Activated CD4-positive, alpha-beta T cell treated with anti-CD3 and anti-CD28 coated beads, Interleukin-2, amount 50 U/mL, for 24 hours (primary cell): ENCODE measurements around the gene DENND1B.
A peak's percentile ranks its signal among the peaks of the same experiment; 100 is the strongest.

Experiments used
- DNase-seq, 2 donors: peaks; one replicate each; pipeline ENCODE4 v3.0.0-alpha.2; 2020; ENCODE audit warnings: low read depth in 1 of 2, low spot score in 1 of 2

DENND1B gene, protein sequence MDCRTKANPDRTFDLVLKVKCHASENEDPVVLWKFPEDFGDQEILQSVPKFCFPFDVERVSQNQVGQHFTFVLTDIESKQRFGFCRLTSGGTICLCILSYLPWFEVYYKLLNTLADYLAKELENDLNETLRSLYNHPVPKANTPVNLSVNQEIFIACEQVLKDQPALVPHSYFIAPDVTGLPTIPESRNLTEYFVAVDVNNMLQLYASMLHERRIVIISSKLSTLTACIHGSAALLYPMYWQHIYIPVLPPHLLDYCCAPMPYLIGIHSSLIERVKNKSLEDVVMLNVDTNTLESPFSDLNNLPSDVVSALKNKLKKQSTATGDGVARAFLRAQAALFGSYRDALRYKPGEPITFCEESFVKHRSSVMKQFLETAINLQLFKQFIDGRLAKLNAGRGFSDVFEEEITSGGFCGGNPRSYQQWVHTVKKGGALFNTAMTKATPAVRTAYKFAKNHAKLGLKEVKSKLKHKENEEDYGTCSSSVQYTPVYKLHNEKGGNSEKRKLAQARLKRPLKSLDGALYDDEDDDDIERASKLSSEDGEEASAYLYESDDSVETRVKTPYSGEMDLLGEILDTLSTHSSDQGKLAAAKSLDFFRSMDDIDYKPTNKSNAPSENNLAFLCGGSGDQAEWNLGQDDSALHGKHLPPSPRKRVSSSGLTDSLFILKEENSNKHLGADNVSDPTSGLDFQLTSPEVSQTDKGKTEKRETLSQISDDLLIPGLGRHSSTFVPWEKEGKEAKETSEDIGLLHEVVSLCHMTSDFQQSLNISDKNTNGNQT

DNA sequence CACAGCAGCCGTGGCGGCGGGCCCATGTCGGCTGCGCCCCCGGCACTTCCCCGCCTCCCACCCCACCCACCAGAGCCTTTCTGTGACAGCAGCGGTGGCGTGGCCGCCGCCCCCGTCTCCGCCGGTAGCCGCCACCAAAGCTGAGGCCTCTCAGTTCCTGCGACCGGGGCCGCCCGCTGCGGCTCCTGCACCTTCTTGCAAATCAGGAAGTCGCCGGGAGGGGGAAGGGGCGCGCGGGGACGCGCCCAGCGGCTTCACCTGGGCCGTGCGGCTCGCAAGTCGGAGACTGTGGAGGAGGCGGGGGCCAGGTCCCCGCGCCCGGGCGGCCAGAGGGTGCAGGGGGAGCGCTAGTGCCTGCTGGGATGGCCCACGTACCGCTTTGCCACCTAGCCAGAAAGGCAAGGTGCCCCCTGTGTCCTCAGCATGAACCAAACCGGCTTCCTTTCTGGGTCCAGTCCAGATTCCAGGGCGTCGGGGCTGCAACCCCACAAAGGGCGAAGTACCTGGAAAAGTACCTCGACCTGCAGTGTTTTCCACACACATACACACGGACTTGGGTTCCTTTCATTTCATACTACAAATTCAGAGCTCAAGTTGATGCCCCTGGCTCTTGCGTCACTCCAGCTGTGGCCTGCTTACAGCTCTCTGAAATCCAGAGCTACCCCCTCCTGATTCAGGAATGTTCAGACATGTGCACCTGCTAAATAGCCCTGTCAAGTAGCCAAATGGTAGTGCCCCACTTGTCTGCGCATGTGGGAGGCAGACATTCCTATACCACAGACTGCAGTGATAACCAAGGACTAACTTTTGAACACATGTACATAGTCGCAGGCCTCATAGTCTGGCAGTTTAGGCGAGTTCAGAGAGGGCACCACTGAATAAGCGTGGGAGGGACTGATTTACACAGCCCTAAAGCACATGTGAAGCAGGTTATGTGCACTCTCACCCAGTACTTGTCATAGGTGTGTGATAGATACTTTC lies at the start of gene DENND1B:
TSS of gene DENND1B (minus strand) at position 199 of the 981 bp plus-strand sequence. CDS start 325 bp downstream, outside the sequence.
- DNase-seq = peak; percentile 45 to 58

DNA sequence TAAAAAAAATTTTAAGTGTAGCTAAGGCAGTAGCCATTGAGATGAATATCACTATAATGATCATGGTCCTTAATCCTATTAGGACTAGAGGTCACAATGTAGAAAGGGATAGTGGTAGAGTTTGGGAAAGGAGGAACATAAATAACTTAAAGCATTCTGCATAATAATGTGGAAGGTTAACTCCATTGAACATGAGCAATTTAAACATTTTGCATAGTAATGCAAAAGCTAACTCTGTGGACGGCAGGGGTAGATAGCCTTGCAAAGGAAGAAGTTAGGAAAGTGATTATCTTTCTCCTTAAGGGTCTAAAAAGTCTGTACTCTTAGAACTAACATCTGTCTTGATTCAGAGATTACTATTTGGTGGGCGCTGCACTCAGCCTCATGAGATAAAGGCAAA lies 39.0 kb upstream of the DENND1B start:
- DNase-seq = no peak

DNA sequence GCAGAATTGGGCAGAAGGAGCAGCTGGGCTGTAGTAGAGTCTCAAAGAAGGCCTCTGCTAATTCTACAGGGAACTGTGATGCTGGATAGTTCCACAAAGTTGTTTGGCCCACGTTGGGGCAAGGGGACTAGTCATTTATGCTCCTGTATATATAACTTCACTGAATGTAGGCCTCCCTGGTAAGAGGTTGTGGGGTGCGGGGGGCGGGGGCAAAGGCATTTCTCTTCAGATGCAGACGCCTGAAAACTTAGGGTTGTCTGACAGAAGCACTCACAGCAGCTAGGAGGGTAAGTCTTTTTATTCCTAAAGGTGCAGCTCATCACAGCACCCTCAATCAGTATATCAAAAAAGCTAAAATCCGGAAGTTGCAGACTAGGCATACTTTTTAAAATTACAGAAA lies 38.5 kb upstream of the DENND1B start:
- no peak for DNase-seq

DNA sequence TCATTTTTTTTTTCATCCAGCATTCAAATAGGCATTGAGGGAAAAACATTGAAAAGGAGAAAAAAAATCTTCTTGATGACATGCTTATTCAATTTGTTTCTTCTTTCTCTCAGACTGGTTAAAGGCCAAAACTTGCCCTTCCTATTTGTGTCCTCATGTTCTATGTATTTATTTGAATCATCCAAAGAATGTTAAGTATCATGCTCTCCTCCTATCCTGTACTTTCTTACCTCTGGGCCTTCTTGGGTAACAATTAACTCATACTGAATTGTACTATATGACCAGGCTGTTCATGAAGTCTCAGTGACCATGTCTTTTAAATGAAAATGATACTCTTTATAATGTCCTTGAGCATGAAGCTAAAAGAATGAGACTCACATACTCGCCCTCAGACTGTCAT lies 36.5 kb upstream of the DENND1B start:
- DNase-seq = no peak

DNA sequence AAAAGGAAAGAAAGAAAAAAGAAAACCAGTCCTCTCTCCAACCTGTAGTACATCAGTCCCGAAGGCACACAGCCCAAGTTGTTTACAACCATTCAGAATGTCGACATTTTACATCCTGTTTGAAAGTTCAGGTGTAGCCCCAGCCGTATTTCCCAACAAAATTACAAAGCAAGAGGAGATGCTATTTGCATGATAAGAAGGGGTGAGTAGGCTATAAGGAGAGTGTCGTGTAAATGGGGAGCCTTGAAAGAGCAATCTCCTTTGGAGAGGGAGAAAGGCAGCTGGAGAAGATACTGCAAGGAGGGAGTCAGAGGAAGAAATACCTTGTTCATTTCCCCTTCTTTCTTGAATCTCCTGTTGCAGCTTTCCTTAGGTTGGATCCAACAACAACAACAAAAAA lies 35.5 kb upstream of the DENND1B start:
- DNase-seq = no peak

DNA sequence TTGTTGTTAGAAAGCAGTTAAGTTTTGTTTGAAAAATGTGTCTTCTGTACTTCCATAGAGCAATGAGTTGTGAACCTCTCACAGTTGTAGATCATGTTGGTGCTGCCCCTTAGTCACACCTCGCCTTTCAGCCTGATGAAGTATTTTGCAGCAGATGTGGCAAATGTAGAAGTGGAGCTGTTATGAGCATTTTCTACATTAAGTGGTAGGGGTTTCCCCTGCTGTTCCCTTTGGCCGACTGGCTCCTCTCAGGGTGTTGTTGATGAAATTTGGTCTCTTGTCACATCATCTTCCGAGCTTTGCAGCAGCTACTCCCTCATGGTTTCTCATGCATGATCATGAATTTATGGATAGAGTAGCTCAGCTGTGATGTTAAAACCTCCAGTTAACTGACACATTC lies 33.6 kb upstream of the DENND1B start:
- no peak for DNase-seq

DNA sequence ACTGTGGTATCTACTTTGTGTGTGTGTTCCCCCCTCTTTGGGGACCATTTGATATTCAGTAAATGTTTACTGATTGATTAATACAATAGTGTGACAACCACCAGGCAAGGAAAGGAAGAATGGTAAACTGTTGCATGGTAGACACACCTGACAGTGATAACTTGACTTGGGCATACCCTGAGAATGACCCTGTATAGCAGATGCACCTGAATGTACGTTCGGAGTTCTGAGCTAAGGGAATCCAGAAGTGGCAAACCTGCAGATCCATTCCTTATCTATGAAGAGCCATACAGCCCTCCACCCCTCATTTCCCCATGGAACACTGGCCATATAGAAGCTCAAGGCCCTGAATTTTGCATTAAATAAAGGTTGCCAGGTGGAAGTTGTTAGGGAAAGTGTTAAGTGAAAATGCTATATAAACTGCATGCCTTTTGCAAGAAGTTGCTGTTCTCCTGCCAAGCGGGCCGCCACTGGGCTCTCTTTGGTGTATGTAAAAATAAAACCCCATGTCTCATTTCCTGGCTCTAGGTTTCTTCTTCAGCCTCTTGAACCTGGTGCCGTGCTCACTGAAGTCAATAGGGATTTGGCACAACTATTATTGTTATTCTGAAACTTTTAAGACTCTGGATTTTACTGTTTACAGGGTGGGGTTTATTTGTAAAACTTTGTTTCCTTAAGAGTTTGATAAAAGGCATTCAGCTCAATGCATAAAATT lies 32.6 kb upstream of the DENND1B start:
- DNase-seq = no peak

DNA sequence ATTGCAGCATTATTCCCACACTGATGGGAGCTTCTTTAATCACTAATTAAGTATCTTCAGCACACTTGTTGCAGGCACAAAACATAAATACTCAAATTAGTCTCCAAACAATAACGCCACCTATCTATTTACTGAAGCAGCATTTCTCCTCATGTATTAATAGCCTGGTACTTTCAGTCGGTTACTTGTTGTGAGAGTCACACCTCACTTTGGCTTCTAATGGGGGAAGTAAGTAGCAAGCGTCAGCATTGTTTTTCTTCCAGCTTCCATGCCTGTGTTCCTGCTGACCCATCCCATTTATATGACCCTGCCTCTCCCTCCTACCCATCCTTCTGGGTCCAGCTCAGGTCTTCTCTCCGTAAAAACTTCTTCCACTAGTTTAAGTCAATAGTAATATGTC lies 31.9 kb upstream of the DENND1B start:
- no peak for DNase-seq

DNA sequence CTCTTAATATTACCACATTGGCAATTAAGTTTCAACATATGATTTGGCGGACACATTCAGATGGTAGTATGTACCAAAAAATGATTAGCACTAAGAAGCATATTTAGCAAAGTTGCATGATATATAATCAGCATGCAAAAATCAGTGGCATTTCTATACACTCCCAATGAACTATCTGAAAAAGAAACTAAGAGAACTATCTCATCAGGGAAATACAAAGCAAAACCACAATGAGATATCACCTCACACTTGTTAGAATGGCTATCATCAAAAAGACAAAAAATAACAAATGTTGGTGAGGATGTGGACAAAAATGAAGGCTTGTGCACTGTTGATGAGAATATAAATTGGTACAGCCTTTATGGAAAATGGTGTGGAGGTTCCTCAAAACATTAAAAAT lies 31.4 kb upstream of the DENND1B start:
- no peak for DNase-seq

DNA sequence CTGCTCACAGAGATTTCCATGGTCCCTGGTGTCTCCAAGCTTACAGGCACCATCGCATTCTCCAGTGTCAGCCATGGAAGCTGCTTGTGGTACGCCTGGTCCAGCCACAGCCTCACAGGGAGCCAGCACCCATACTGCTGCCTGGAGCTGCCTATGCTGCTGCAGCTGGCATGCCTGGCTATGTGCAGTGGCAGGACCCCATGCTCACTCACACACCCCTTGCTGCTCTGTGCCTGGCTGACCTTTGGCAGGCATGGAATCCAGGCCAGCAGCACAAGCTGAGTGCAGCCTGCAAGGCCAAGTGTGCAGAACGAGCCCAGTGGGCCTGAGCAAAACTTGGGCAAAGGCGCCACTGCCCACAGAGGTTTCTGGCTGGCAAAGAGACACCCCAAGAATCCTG lies 26.4 kb upstream of the DENND1B start:
- DNase-seq = no peak

DNA sequence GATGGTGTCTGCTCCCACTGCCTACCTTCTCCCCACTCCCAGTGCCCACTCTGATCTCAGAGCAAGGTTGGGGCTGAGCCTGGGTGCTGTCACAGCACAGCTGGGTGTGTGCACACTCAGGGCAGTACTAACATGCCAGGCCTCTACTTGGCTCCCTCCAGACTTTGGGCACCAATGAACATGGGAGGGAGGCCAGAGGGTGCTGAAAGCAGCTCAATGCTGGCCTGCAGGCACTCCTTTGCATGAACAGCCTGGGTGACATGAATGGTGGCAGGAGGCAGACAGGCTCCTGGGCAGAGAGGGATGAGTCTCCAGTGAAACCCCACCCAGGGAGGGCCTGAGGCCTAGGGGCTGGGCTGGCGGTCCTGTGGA lies 25.8 kb upstream of the DENND1B start:
- no peak for DNase-seq

DNA sequence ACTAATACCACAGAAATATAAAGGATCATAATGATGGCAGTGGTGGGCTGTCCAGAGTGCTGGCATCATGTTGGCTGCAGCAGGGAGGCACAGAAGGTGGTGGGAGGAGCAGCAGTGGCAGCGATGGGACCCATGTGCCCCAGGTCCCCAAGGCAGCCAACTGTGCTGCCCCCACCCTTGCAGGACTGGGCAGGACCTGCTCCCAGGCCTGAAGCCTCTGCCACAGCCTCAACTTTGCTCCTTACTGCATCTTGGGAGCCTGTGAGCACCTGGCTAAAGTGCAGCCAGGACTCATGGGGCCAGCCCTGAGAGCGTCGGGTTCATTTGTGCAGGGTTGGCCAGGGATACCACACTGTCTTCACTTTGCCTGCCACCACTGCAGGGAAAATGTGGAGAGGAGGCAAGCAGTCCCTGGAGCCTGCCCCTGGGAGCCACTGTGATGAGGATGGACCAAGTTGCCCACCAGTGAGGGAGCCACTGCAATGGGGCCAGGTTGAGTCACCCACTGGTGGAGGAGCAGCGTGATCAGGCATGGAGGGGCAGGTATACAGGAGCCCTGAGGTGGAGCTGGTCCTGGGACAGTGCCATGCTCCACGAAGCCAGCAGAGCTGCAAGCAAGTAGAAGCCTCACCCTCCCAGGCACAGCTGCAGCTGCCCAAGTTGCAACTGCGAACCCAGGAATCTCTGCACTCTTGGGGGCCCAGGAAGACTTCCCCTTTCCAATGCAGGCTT lies 25.3 kb upstream of the DENND1B start:
- no peak for DNase-seq

DNA sequence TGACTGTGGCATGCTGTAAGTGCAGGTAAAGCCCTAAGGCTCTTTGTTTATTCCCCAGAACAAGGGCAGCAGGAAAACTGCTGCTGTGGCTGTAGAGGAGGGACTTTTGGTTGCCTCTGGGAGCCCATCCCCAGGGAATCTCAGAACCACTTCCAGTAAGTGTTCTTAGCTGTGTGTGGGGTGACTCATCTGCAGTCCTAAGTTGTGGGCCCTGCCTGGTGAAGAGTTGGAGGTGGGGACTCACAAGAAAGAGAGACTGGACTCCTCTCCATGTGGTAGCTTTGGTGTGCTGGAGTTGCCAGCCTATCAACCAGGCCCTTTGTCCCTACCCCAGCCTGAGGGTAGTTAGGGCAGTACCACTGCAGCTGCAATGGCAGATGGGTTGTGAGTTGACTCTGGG lies 24.0 kb upstream of the DENND1B start:
- DNase-seq = no peak

DNA sequence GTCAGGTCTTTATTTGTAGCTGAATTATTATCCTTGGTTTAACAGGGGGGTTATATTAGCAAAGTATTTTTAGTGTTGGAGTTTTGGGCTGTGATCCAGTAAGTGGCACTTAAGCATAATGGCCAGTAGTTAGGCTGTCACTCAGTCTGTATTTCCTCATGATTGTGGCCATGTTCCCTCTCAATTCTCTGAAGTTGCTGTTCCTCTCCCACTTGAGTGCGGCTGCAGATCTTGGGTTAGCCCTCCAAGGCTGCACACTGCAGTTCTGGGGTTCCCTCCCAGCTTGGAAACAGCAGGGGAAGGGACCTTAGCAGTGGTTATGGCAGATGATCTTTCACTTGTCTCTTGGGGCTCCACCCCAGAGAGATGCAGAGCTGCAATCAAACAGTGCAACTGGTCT lies 23.2 kb upstream of the DENND1B start:
- DNase-seq = no peak

DNA sequence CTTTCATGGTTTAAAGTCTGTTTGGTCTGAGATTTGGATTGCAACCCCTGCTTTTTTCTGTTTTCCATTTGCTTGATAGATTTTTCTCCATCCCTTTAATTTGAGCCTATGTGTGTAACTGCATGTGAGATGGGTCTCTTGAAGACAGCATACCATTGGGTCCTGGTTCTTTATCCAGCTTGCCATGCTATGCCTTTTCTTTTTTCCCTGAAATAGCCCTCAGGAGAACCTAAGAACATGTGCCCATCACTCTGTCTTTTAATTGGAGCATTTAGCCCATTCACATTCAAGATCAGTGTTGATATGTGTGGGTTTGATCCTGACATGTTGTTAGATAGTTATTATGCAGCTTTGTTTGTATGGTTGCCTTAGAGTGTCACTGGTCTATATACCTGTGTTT lies 21.7 kb upstream of the DENND1B start:
- DNase-seq = no peak

DNA sequence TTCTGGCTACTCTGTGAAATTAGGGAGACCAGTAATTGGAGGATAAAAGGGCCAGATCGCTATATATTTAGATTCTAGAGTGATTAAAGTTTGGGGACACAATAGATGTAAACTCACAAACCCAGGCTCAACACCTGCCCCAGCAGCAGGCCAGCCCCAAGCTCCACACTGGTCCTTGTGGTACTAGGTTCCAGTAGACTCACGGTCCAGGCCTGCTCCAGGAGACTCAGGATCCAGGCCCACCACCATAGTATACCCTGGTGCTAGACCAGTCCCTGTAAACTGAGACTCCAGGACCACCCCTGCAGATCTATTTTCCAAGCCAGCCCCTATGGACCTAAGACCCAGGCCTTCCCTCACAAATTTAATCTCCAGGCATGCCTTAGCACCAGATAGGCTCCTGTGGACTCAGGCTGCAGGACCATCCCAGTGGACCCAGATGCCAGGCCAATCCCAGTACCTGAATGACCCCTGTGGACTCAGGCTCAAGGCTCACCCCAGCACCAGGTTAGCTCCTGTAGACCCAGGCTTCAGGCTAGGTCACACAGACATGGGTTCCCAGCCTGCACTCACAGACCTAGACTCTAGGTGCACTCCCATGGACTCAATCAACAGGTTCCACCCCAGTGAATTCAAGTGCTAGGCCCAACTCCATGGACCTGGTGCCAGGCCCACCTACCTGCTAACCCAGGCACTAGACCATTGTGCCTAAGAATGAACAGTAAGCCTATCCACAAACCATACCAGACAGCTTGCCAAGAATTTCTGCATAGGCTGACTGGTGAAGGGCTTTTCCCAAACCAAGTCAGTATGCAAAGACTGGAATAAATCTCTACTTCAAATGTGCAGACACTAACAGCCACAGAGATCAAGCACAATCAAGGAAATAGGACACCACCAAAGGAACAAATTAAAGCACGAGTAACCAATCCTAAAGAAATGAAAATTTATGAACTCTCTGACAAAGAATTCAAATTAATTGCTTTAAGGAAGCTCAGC lies 13.8 kb upstream of the DENND1B start:
- no peak for DNase-seq

DNA sequence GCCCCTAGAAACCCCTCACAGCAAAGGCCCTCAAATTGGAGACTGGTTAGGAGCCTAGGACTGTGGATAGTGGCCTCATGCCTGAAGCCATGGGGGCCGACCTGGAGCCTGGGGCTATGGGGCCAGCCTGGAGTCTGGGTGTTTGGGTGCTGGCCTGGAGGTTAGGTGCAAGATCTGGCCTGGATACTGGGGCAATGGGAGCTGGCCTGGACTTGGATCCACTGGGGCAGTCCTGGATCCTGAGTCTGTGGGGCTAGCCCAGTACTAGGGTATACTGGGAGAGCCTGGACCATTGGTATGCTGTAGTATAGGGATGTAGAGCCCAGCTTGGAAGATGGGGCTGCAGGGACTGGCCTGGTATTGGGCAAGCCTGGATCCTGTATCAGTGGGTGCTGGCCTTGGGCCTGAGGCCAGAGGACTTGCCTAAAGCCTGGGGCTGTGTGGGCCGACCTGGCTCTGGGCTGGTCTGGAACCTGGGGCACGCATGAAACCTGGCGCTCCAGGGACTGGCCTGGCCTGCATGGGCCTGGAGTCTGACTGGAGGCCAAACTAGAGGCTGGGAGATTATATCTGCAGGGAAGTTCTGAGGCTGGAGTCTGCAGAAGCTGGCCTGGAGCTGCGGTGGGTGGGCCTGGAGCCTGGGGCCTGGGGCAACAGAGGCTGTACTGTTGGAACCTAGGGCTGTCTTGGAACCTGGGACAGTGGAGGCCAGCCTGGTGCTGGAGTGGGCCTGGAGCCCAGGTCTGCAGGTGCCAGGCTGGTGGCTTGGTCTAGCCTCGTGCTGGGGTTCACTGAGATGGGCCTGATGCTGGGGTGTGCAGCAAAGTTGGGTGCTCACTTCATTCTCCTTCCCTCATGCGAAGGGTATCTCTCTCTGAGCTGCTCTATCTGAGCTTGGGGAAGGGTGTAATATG lies 12.6 kb upstream of the DENND1B start:
- no peak for DNase-seq

DNA sequence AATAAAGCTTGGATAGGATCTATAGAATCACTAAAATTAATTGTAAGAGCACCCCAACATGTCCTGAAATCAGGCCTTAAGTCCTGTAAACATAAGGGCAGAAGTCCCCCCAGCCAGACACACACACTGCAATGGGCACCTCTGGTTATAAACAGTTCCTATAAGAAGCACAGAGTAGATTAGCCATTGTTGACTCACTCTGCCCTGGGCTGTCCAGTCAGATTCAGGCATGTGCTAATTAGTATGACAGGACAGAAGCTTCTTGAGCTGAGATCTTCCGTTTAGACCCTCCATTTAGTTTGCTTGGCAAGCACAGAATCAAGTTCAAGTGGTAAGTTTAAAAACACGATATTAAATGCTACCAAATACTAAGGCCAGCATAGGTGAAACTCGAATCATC lies 11.8 kb upstream of the DENND1B start:
- no peak for DNase-seq
